GM12801 (cell line): ENCODE results near the gene SIRPG.

Experiments
- TF ChIP-seq, protein P1 (sequence below): IDR thresholded peaks from one replicate; pipeline ENCODE4 v1.5.1; 2011; ENCODE audit warnings: control low read depth; ENCODE audit not compliant: insufficient read length; ENCODE audit errors: extremely low read depth

Gene SIRPG

DNA sequence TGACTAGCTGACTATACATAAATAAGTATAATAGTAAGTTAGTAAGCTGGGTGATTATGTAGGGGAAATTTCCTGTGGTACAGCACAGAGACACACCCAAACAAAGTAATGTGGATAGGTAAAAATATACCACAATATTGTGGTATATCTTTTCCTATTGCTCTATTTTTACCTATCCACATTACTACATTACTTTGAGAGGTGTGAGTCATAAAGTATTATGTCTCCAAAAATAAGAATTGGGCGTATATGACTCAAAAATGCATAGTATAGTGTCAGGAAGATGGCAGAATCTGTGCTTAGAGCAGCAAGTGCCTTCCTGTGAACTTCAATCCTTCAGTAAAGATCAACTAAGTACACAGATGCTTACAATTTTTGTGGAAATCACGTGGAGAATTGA, 2.7 kb upstream of the SIRPG start:
- TF ChIP-seq, protein P1, sequence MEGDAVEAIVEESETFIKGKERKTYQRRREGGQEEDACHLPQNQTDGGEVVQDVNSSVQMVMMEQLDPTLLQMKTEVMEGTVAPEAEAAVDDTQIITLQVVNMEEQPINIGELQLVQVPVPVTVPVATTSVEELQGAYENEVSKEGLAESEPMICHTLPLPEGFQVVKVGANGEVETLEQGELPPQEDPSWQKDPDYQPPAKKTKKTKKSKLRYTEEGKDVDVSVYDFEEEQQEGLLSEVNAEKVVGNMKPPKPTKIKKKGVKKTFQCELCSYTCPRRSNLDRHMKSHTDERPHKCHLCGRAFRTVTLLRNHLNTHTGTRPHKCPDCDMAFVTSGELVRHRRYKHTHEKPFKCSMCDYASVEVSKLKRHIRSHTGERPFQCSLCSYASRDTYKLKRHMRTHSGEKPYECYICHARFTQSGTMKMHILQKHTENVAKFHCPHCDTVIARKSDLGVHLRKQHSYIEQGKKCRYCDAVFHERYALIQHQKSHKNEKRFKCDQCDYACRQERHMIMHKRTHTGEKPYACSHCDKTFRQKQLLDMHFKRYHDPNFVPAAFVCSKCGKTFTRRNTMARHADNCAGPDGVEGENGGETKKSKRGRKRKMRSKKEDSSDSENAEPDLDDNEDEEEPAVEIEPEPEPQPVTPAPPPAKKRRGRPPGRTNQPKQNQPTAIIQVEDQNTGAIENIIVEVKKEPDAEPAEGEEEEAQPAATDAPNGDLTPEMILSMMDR = no peak

DNA sequence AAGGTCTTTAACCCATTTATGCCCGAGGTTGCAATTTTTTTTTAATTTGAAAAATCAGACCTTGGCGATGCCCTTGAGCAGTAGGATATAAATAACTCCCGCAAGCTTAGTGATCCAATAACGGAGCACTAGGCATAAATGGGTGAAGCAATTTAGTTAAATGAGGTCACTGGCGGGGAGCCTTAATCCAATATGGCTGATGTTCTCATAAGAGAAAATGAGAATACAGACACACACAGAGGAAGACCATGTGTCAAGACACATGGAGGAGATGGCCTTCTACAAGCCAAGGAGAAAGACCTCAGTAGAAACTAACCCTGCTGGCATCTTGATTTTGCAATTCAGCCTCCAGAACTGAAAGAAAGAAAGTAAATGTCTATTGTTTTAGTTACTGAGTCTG, 735 bp downstream of the SIRPG start:
- TF ChIP-seq, protein P1 = no peak

DNA sequence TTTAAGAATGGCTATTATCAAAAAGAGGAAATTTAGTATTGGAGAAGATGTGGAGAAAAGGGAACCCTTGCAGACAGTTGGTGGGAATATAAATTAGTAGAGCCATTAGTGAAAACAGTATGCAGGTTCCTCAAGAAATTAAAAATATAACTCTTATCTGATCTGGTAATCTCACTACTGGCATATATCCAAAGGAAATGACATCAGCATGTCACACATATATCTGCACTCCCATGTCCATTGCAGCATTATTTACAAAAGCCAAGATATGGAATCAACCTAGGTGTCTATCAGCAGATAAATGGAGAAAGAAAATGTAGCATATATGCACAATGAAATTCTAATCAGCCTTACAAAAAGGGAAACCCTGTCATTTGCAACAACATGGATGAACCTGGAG, 2.6 kb downstream of the SIRPG start:
- TF ChIP-seq, protein P1 = no peak

DNA sequence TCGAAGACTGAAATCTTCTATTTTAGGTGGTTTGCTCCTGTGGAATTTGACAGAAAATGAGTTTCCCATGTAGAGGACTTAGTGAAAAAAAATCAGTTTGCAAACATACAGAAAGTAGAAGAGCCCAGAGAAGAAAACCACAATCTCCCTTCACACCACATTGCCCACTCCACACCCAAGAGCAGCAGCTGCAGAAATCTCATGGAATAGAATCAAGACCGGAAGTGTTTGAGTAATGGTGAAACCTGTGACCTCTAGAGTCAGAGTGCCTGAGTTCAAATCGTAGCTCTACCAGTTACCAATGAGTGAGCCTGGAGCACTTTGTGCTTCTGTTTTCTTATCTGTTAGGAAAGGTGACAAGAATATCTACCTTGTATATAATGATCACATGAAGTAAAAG, 4.6 kb downstream of the SIRPG start:
- TF ChIP-seq, protein P1 = no peak

DNA sequence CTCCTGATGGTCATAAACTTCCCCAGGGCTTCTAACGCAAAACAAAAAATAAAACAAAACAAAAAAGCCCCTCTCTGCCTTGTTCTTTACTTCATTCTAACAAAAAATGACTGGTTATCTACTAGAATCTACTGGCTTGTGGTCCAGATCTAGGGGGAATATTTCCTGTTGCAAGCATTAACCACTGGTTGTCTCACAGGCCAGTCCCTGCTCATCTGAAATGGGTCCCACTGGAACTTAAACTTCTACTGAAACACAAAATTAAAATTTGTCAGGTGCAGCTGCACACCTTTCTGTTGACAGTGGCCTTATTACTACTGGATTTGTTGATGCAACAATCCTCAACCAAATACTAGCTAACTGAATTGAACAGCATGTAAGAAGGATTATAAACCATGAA, 5.5 kb downstream of the SIRPG start:
- TF ChIP-seq, protein P1 = no peak

DNA sequence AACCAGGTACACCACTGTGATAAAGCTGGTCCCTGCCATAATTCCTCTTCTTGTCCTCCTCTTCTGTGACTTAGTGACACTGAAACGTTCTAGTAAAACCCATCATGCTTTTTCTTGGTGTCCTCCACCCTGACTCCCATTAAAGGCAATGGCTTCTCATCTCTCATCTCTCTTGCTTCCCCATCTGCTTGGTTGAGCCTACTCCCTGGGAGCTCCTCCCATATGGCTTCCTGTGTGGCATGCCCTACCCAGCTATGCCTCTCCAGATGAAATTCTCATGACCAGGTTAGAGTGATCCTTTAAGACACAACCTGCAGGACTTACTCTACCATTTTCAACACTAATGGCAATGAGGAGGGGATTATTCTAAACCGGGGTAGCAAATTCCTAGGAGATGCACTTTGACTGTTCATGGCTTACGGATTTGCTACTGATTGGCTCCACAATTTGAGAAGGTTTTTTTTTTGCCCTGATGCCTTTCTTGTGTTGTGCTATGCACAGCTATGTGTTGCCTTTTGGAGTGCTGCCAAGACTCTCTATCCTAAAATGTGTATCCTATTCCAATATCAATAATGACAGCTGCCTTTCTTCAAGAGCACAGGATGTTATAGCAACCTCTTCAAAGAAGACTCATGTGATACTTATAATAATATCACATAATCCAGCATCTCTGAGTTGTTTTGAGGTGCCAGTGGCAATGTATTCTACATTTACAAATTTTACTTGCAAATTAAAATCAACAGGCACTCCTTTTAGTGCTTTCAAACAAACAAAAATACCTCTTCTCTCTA, 6.1 kb downstream of the SIRPG start:
- TF ChIP-seq, protein P1 = no peak

DNA sequence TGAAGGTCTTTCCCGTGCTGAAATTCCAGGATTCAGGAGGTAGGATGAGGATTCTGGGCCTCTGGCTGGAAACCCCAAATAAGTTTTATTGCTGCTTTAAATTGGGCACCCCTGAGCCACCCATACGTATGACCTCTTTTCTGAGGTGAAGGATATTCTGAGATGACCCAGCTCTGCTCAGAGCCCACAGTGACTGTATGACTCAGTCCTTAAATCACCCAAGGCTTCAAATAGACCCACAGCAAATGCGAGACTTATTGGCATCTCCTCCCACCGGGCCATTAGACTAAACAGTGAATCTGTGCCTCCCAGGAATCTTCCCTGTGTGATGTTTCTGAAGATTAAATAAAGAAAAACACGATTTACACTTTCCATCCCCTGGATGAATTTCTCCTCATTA, 9.5 kb downstream of the SIRPG start:
- TF ChIP-seq, protein P1 = no peak
